Osteoblast (primary cell): ENCODE data around the gene USP6NL. TPM values are rescaled to one million over a fixed set of nuclear protein-coding genes. Genes with fewer than 3 reads are reported as not detected.

Experiments used
- DNase-seq: peaks from one replicate; pipeline ENCODE4 v3.0.0; 2011; ENCODE audit warnings: low spot score, mixed read lengths; ENCODE audit not compliant: insufficient read length; ENCODE audit errors: missing footprints
- H2AFZ ChIP-seq: 2 replicates; pipeline ENCODE4 v1.6.0; 2011; ENCODE audit warnings: mild to moderate bottlenecking, low read length
- H3K27ac ChIP-seq: 2 replicates; pipeline ENCODE4 v1.5.1; 2011; ENCODE audit warnings: mild to moderate bottlenecking, low read depth, low read length, moderate library complexity
- H3K27me3 ChIP-seq: 2 replicates; pipeline ENCODE4 v1.6.0; 2012; ENCODE audit warnings: mild to moderate bottlenecking, control low read depth, inconsistent platforms, low read length, moderate library complexity; ENCODE audit not compliant: insufficient read depth
- H3K36me3 ChIP-seq: 2 replicates; pipeline ENCODE4 v1.5.1; 2011; ENCODE audit warnings: mild to moderate bottlenecking, low read length, control low read depth, moderate library complexity; ENCODE audit not compliant: insufficient read depth
- H3K4me1 ChIP-seq: 2 replicates; pipeline ENCODE4 v1.5.1; 2011; ENCODE audit warnings: mild to moderate bottlenecking, low read length, control low read depth, moderate library complexity; ENCODE audit not compliant: insufficient read depth
- H3K4me2 ChIP-seq: 2 replicates; pipeline ENCODE4 v1.6.0; 2011; ENCODE audit warnings: mild to moderate bottlenecking, low read length; ENCODE audit not compliant: insufficient read depth
- H3K4me3 ChIP-seq: fragments of 200-600 bp; sonication (generic); 3 replicates; pipeline ENCODE4 v1.5.1; 2012; ENCODE audit warnings: mild to moderate bottlenecking, low read length, inconsistent platforms; ENCODE audit not compliant: insufficient read depth
- H3K79me2 ChIP-seq: 2 replicates; pipeline ENCODE4 v1.6.0; 2012; ENCODE audit warnings: mild to moderate bottlenecking, low read length, control low read depth, inconsistent platforms; ENCODE audit not compliant: insufficient read depth
- H3K9me3 ChIP-seq: 2 replicates; pipeline ENCODE4 v1.5.1; 2011; ENCODE audit warnings: low read depth, low read length, control low read depth
- H4K20me1 ChIP-seq: 2 replicates; pipeline ENCODE4 v1.6.0; 2012; ENCODE audit warnings: mild to moderate bottlenecking, low read length, control low read depth; ENCODE audit not compliant: insufficient read depth
- CTCF ChIP-seq: IDR thresholded peaks from 2 replicates; pipeline ENCODE4 v1.5.1; 2011; ENCODE audit warnings: mild to moderate bottlenecking, low read depth, low read length, moderate library complexity; ENCODE audit errors: extremely low read depth
- total RNA-seq: library from RNA; depleted of rRNA; stranded (reverse); fragments of >200 nt; gene quantifications from 2 replicates; pipeline ENCODE4 v1.2.3, GENCODE V29; 2012

USP6NL gene
- total RNA-seq, 1 donor: 13.8 TPM

- Histone ChIP-seq H3K4me1 (no peaks in the 10 kb centered on the region), H3K79me2 (no peaks in the 10 kb centered on the region), H4K20me1 (no peaks in the 10 kb centered on the region), H2AFZ (no peak overlapping the region), H3K4me2 (no peak overlapping the region), H3K4me3 (no peak overlapping the region), H3K27me3 (peaks cover 7% of the 10 kb centered on the region), H3K9me3 (no peaks in the 10 kb centered on the region), H3K36me3 (no peaks in the 10 kb centered on the region), H3K27ac (no peak overlapping the region)
- DNase-seq: no peak
- no peak for TF ChIP-seq CTCF
Measured at GRCh38 chr10:11444531-11445228, 166.8 kb downstream of the USP6NL start.

DNA sequence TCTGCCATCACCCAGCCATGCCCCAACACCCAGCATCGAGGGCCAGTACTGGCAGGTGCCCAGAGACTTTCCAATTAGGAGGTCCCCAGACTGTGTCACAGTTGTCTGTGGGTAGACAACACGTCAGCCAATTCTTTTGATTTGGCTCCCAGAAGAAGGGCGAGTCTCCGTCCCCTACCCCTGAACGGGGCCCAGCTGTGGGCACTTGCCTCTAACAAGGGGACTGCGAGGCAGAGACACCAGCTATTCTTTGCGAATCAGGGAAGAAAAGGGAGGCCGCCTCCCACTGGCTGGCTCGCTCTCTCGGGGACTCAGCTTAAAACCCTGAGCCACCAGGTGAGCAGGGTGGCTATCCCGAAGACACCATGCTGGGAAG lies 167.3 kb downstream of the USP6NL start:
- Histone ChIP-seq H3K79me2 (no peaks in the 10 kb centered on the region), H3K4me1 (no peaks in the 10 kb centered on the region), H3K27ac (no peak overlapping the region), H2AFZ (no peak overlapping the region), H3K4me3 (no peak overlapping the region), H4K20me1 (no peaks in the 10 kb centered on the region), H3K36me3 (no peaks in the 10 kb centered on the region), H3K9me3 (no peaks in the 10 kb centered on the region), H3K27me3 (peaks cover 8% of the 10 kb centered on the region), H3K4me2 (no peak overlapping the region)
- DNase-seq: no peak
- TF ChIP-seq CTCF: no peak

DNA sequence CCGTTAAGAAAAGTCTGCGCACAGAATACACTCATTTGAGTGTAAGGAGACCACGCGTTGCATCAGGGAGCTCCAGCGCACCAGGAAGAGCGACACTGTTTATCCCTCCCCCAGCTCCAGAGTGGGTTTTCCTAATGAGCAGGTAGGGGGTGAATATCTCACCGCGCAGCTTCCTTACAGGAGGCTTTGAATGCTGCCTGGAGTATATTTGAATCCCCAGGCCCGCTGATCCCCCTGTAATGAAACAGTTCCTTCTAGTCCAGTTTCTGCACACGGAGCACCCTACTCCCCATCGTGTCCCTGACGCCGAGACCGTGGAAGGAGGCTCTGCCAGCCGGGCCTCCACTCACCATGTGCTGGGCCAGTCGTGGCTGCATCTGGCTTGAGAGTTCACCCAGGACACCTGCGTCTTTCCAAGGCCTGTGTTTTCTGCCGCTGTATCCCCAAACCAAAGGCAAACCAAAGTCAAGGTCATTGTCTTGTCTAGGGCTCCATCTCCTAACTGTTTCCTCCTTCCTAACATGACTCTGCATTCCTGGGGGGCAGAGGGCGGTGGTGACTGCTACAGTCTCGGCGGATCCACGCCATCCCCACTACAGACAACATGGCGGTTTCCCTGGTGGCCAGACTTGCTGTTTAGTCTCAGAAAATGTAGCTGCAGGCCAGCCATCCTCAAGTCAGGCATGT lies 167.8 kb downstream of the USP6NL start:
- Histone ChIP-seq H3K9me3 (no peaks in the 10 kb centered on the region), H2AFZ (no peak overlapping the region), H3K27ac (no peak overlapping the region), H3K4me1 (no peaks in the 10 kb centered on the region), H3K4me3 (no peak overlapping the region), H3K79me2 (no peaks in the 10 kb centered on the region), H3K4me2 (no peak overlapping the region), H3K36me3 (no peaks in the 10 kb centered on the region), H3K27me3 (peaks cover 5% of the 10 kb centered on the region), H4K20me1 (no peaks in the 10 kb centered on the region)
- no peak for DNase-seq
- TF ChIP-seq CTCF: no peak

- no peak overlapping the region for H3K4me2 ChIP-seq
- no peaks in the 10 kb centered on the region for H3K4me1 ChIP-seq
- H2AFZ ChIP-seq: no peak overlapping the region
- no peak for DNase-seq
- peaks cover 4% of the 10 kb centered on the region for H3K27me3 ChIP-seq
- no peaks in the 10 kb centered on the region for H3K79me2 ChIP-seq
- H4K20me1 ChIP-seq: no peaks in the 10 kb centered on the region
- no peaks in the 10 kb centered on the region for H3K36me3 ChIP-seq
- no peaks in the 10 kb centered on the region for H3K9me3 ChIP-seq
- H3K4me3 ChIP-seq: no peak overlapping the region
- H3K27ac ChIP-seq: no peak overlapping the region
- no peak for TF ChIP-seq CTCF
Measured at GRCh38 chr10:11442001-11442773, 169.3 kb downstream of the USP6NL start.
